ENCODE data around the gene RGL4.

- TF ChIP-seq CTCF (IDR thresholded peaks at IDR 0.05) (no peak), POLR2A (IDR thresholded peaks at IDR 0.05) (no peak)
These were observed 24.1 kb downstream of the RGL4 start for GRCh38 chr22:23714596-23715578.

All from ovary (tissue), 3 donors.